MM.1S (cell line): ENCODE results near the gene OR51S1.

Source experiments
- DNase-seq: peaks from one replicate; pipeline ENCODE4 v3.0.0-alpha.2; 2015
- H2AFZ ChIP-seq: fragments of 300-600 bp; sonication (generic); 2 replicates; pipeline ENCODE4 v1.6.0; 2016; ENCODE audit warnings: antibody characterized with exemption, low read length
- H3F3A ChIP-seq: fragments of 300-600 bp; sonication (generic); 2 replicates; pipeline ENCODE4 v1.6.1; 2016; ENCODE audit warnings: mild to moderate bottlenecking, antibody characterized with exemption, low read length, moderate library complexity, mixed read lengths; ENCODE audit not compliant: insufficient read depth
- H3K27ac ChIP-seq: fragments of 300-600 bp; sonication (generic); 2 replicates; pipeline ENCODE4 v1.5.1; 2016; ENCODE audit warnings: mild to moderate bottlenecking, low read length
- H3K27me3 ChIP-seq: fragments of 300-600 bp; sonication (generic); replicated peaks from 2 replicates; pipeline ENCODE4 v1.6.0; 2016; ENCODE audit warnings: low read length; ENCODE audit not compliant: insufficient read depth
- H3K36me3 ChIP-seq: fragments of 300-600 bp; sonication (generic); replicated peaks from 2 replicates; pipeline ENCODE4 v1.6.1; 2016; ENCODE audit warnings: mild to moderate bottlenecking, low read length, mixed read lengths; ENCODE audit not compliant: insufficient read depth
- H3K4me1 ChIP-seq: fragments of 300-600 bp; sonication (generic); 2 replicates; pipeline ENCODE4 v1.6.1; 2016; ENCODE audit warnings: low read length, mixed read lengths
- H3K4me2 ChIP-seq: fragments of 300-600 bp; sonication (generic); 2 replicates; pipeline ENCODE4 v1.6.0; 2016; ENCODE audit warnings: low read depth, low read length
- H3K4me3 ChIP-seq: fragments of 300-600 bp; sonication (generic); 2 replicates; pipeline ENCODE4 v1.5.1; 2016; ENCODE audit warnings: low read length, mixed read lengths
- H3K79me2 ChIP-seq: fragments of 300-600 bp; sonication (generic); 2 replicates; pipeline ENCODE4 v1.6.1; 2016; ENCODE audit warnings: mixed run types, low read length, mixed read lengths
- H3K9ac ChIP-seq: fragments of 300-600 bp; sonication (generic); 2 replicates; pipeline ENCODE4 v1.6.1; 2016; ENCODE audit warnings: low read length, mixed read lengths
- H3K9me2 ChIP-seq: fragments of 300-600 bp; sonication (generic); replicated peaks from 2 replicates; pipeline ENCODE4 v1.6.1; 2016; ENCODE audit warnings: mild to moderate bottlenecking, low read length, mixed read lengths; ENCODE audit not compliant: insufficient read depth
- H3K9me3 ChIP-seq: fragments of 300-600 bp; sonication (generic); replicated peaks from 2 replicates; pipeline ENCODE4 v1.6.1; 2016; ENCODE audit warnings: mild to moderate bottlenecking, low read length, mixed read lengths; ENCODE audit not compliant: insufficient read depth
- H4K20me1 ChIP-seq: fragments of 300-600 bp; sonication (generic); 2 replicates; pipeline ENCODE4 v1.6.1; 2016; ENCODE audit warnings: mild to moderate bottlenecking, low read length, moderate library complexity, mixed read lengths; ENCODE audit not compliant: insufficient read depth
- CTCF ChIP-seq: fragments of 300-600 bp; sonication (generic); IDR thresholded peaks from 2 replicates; pipeline ENCODE4 v1.5.1; 2016; ENCODE audit warnings: antibody characterized with exemption, low read length, mixed read lengths
- EZH2 ChIP-seq: fragments of 300-600 bp; sonication (generic); optimal IDR thresholded peaks from 2 replicates; pipeline ENCODE3; 2017; ENCODE audit warnings: low read depth, mild to moderate bottlenecking, antibody characterized with exemption, low read length, mixed read lengths
- EZH2phosphoT487 ChIP-seq: fragments of 300-600 bp; sonication (generic); IDR thresholded peaks from 2 replicates; pipeline ENCODE4 v1.6.1; 2018; ENCODE audit warnings: antibody characterized with exemption, low read length

The OR51S1 gene

DNA sequence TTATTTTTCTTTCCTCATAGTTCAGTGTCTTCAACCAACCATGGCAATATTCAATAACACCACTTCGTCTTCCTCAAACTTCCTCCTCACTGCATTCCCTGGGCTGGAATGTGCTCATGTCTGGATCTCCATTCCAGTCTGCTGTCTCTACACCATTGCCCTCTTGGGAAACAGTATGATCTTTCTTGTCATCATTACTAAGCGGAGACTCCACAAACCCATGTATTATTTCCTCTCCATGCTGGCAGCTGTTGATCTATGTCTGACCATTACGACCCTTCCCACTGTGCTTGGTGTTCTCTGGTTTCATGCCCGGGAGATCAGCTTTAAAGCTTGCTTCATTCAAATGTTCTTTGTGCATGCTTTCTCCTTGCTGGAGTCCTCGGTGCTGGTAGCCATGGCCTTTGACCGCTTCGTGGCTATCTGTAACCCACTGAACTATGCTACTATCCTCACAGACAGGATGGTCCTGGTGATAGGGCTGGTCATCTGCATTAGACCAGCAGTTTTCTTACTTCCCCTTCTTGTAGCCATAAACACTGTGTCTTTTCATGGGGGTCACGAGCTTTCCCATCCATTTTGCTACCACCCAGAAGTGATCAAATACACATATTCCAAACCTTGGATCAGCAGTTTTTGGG, 33.0 kb upstream of the OR51S1 start, which contains the start of gene OR51T1:
TSS of gene OR51T1 (plus strand) at position 41 of the 641 bp plus-strand sequence. CDS start at position 41, 0 bp downstream.
- H3K79me2 ChIP-seq = no peaks in the 10 kb centered on the region
- H3K9me3 ChIP-seq = no peaks in the 10 kb centered on the region
- no peak within 1 kb of the TSS for H3K9ac ChIP-seq
- H3K27me3 ChIP-seq = no peaks in the 10 kb centered on the region
- H3K36me3 ChIP-seq = no peaks in the 10 kb centered on the region
- DNase-seq = no peak
- no peaks in the 10 kb centered on the region for H3K4me1 ChIP-seq
- no peak within 1 kb of the TSS for H2AFZ ChIP-seq
- H3K27ac ChIP-seq = no peak within 1 kb of the TSS
- TF ChIP-seq EZH2phosphoT487 (no peak), CTCF (no peak), EZH2 (no peak)
- H4K20me1 ChIP-seq = no peaks in the 10 kb centered on the region
- H3K4me3 ChIP-seq = no peak within 1 kb of the TSS
- H3K9me2 ChIP-seq = no peaks in the 10 kb centered on the region
- H3K4me2 ChIP-seq = no peak within 1 kb of the TSS
- H3F3A ChIP-seq = no peaks in the 10 kb centered on the region

DNA sequence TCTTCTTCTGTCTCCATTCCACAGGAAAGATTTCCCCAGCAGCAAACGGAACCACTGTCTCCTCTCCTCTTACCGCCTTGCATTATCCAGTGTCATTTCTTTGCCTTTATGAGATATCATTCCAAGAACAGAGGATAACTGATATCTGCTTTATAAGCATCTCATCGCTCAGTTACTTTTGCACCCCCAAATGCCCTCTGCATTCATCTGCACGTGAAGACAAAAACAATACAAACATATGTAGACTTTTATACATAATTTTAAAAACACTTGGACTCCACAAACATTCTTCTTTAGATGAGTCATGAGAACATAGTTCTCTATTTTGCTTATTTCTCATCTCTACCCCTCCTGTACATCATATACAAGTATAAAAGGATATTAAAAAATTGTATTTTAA, 32.2 kb upstream of the OR51S1 start:
- Histone ChIP-seq H3F3A (no peaks in the 10 kb centered on the region), H3K9me2 (no peaks in the 10 kb centered on the region), H4K20me1 (no peaks in the 10 kb centered on the region), H3K4me2 (no peak overlapping the region), H3K27me3 (no peaks in the 10 kb centered on the region), H3K4me3 (no peak overlapping the region), H3K27ac (no peak overlapping the region), H3K36me3 (no peaks in the 10 kb centered on the region), H2AFZ (no peak overlapping the region), H3K79me2 (no peaks in the 10 kb centered on the region), H3K9ac (no peak overlapping the region), H3K9me3 (no peaks in the 10 kb centered on the region), H3K4me1 (no peaks in the 10 kb centered on the region)
- TF ChIP-seq EZH2phosphoT487 (no peak), CTCF (no peak), EZH2 (no peak)
- DNase-seq = no peak

GRCh38 chr11:4865855-4866254, 16.8 kb upstream of the OR51S1 start:
- H3K4me1 ChIP-seq = no peaks in the 10 kb centered on the region
- no peak for DNase-seq

More at GRCh38 chr11:4865855-4866254, 16.8 kb upstream of the OR51S1 start:
- Histone ChIP-seq H3K27ac (no peak overlapping the region), H3K27me3 (no peaks in the 10 kb centered on the region), H3K4me2 (no peak overlapping the region), H3K4me3 (no peak overlapping the region), H3K9me3 (no peaks in the 10 kb centered on the region), H4K20me1 (no peaks in the 10 kb centered on the region), H3K79me2 (no peaks in the 10 kb centered on the region), H3K36me3 (no peaks in the 10 kb centered on the region), H3F3A (no peaks in the 10 kb centered on the region), H3K9me2 (no peaks in the 10 kb centered on the region), H3K9ac (no peak overlapping the region), H2AFZ (no peak overlapping the region)
- no peak for TF ChIP-seq EZH2phosphoT487
- TF ChIP-seq CTCF = no peak
- no peak for TF ChIP-seq EZH2
